HL-60/S4 treated with phorbol 12-myristate 13-acetate at 8.2 ng/mL for 4 days and 3 days (cell line): ENCODE data around the gene IFIT1B.
"Not testable (repeated sequence)": the region's sequence is repeated elsewhere in the genome, so short reads cannot be mapped to it uniquely, and the experiment has no call there.

Experiments
- in situ Hi-C: fragments of 300-500 bp; cut with MboI; formaldehyde crosslinking; loops from 2 replicates; pipeline ENCODE4 v1.15.0; 2022; ENCODE audit warnings: low sequenced_read_pairs

Gene IFIT1B

GRCh38 chr10:89348481-89348880, 29.4 kb upstream of the IFIT1B start:
- in situ Hi-C loops, result no loop called here

- in situ Hi-C loops, result no loop called here
These were observed 28.9 kb upstream of the IFIT1B start for GRCh38 chr10:89348975-89349374.

DNA sequence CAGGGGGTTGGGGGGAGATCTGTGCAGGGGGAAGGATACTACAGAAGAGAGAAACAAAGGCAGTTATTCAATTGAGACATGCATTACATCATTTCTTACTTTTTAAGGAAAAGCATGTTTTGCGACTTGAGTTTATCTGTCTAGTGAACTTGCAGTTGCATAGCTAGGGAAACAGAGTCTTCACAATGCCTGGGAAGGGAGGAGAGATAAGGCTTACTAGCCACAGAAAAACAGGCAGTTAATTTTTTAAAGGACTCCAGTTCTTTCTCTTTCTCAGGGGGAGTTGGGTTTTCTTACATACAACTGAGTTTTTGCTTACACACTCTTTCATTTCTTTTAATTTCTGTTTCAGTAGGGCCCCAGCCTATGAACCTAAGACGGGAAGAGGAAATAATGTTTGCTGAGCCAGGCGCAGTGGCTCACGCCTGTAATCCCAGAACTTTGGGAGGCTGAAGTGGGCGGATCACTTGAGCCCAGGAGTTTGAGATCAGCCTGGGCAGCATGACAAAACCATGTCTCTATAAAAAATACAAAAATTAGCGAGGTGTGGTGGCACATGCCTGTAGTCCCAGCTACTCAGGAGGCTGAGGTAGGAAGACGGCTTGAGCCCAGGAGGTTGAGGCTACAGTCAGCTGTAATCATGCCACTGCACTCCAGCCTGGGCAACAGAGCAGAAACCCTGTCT, 27.1 kb upstream of the IFIT1B start:
- in situ Hi-C loops, result not testable (repeated sequence)

- in situ Hi-C loops, result no loop called here
These were observed 26.5 kb upstream of the IFIT1B start for GRCh38 chr10:89351412-89351779.

GRCh38 chr10:89351780-89352597, 25.9 kb upstream of the IFIT1B start:
- in situ Hi-C loops, result no loop called here

- in situ Hi-C loops, result no loop called here
These were observed 25.1 kb upstream of the IFIT1B start for GRCh38 chr10:89352802-89353201.

DNA sequence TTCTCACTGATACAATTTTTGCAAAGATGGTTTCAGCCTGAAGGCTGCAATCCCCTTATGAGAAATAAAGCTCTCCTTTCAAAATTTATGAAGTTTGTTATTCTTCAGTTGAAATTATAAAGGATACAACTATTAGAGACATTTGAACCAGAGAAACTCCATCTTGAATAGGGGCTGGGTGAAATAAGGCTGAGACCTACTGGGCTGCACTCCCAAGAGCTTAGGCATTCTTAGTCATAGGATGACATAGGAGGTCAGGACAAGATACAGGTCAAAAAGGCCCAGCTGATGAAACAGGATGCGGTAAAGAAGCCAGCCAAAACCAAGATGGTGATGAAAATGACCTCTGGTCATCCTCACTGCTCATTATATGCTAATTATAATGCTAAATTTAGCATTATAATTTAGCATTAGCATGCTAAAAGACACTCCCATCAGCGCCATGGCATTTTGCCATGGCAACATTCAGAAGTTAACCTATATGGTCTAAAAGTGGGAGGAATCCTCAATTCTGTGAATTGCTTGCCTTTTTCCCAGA, 22.4 kb upstream of the IFIT1B start:
- in situ Hi-C loops, result no loop called here

DNA sequence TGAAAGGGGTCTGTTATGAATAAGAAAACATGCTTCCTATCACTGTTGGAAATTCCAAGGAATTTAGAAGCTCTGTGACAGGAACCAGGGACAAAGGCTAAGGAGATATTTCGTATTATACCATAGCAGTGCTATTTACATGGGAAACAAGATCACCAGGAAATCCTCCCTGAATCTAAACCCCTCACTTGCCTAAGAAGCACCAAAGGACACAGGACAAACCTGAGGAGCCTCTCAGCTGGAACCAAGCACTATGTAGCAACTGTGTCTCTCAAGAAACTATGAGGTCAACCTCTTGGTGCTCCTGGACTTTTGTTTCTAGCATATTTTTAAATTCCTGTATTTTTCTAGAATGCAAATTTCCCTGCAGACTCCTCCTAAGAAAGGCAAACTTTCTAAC, 20.8 kb upstream of the IFIT1B start:
- in situ Hi-C loops, result no loop called here

- in situ Hi-C loops, result no loop called here
These were observed 19.9 kb upstream of the IFIT1B start for GRCh38 chr10:89357975-89358374.

DNA sequence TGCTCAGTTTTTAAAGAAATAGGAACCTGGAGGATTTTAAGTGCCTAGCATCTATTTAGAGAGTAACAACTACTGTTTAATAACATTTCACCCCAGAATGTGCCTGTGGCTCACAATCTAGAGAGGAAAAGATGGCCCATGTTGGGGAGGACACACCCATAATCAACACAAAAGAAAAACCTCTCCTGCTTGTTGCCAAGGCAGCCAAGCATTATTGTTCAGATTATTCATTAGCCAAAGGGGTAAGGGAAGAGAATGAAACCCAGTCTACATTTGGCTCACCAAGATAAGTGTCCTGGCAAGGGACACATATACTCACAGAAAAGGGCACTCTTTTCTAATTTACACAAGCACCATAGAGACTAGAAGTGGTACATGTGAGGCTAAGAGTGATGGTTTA, 17.7 kb upstream of the IFIT1B start:
- in situ Hi-C loops, result no loop called here

- in situ Hi-C loops, result no loop called here
These were observed 14.9 kb upstream of the IFIT1B start for GRCh38 chr10:89362929-89363328.

DNA sequence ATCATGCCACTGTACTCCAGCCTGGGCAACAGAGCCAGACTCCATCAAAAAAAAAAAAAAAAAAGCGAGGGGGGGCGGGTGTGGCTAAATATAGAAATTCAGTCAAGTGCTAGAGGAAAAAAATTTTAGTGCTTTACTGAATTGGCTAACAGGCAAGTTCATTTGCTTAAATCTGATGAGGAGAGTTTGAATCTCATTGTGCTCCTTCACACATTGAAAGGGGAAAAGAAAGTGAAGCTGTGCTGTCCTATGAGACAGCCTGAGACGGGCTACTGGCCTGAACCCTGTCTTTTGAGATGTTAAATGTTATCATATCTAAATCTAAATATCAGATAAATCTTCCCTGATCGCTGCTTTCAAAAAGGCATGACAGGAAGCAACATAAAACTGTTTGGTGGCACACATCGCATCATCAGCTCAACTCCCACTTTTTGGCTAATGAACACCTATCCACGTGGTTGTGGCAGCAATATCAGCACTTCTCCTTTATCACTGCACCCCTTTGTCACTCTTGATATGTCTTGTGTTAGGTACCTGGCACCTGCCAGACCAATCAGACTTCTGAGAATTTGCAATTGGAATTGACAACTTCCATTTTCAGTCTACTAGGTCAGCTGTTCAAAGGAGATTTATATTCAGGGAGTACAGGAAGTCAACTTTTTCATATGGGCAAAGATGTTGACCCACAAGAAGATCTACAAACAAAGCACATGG, 14.0 kb upstream of the IFIT1B start:
- in situ Hi-C loops, result no loop called here

- in situ Hi-C loops, result no loop called here
These were observed 13.3 kb upstream of the IFIT1B start for GRCh38 chr10:89364531-89364930.

DNA sequence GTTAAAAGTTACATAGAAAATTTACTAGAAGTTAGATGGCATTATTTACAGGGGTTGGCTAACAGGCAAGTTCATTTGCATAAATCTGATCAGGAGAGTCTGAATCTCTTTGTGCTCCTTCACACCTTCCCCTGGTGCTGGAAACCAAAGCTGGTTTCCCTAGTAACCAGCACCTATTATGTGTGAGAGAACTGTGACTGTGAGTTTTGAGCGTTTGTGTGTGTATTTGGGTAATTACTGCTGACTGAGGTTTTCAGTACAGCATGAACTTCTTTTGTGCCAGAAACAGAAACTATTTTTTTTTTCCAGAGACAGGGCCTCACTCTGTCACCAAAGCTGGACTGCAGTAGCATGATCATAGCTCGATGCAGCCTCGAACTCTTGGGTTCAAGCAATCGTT, 10.3 kb upstream of the IFIT1B start:
- in situ Hi-C loops, result no loop called here

GRCh38 chr10:89368129-89368528, 9.7 kb upstream of the IFIT1B start:
- in situ Hi-C loops, result no loop called here

DNA sequence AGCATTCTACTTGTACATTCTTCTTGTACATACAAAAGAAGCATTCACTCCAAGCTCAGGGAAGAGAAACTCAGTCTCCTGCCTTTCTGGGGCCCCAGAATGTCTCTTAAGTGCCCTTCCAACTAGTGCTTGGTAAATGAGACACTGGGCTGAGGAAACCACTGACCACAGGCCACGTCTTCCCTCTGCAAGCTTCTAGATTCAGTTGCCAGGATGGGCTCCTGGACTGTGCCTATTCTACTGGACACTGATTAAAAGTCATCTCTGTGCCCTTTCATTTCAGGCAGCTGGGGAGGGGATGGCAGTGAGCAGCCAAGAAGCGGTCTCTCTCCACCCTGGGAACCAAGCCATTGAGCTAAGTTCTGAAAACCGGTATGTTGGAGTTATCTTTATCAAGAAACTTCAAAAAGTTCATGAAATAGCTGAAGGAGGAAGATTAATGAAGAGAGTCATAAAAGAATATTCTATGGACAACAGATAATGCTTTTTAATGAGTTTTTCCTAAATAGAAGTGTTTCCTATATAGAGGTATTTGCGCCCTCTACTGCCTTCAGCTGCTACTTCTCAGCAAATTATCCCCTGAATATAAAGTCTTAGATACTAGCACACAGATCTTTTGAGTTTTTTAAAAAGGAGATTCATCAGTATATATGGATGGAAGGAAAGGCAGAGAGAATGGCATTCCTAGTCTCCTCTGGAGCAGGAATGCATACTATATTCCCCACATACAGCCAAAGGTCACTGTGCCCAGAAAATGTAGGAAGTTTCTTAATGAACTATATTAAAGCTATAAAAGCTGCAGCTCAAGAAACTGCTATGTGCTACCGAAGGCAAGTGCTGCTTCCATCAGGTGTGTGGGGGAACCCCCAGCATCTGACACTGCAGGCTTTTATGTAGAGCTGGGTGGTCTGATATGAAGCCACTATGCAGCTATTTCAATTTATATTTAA, 8.4 kb upstream of the IFIT1B start:
- in situ Hi-C loops, result no loop called here

GRCh38 chr10:89371079-89371478, 6.8 kb upstream of the IFIT1B start:
- in situ Hi-C loops, result no loop called here

- in situ Hi-C loops, result no loop called here
These were observed 5.9 kb upstream of the IFIT1B start for GRCh38 chr10:89371987-89372386.

DNA sequence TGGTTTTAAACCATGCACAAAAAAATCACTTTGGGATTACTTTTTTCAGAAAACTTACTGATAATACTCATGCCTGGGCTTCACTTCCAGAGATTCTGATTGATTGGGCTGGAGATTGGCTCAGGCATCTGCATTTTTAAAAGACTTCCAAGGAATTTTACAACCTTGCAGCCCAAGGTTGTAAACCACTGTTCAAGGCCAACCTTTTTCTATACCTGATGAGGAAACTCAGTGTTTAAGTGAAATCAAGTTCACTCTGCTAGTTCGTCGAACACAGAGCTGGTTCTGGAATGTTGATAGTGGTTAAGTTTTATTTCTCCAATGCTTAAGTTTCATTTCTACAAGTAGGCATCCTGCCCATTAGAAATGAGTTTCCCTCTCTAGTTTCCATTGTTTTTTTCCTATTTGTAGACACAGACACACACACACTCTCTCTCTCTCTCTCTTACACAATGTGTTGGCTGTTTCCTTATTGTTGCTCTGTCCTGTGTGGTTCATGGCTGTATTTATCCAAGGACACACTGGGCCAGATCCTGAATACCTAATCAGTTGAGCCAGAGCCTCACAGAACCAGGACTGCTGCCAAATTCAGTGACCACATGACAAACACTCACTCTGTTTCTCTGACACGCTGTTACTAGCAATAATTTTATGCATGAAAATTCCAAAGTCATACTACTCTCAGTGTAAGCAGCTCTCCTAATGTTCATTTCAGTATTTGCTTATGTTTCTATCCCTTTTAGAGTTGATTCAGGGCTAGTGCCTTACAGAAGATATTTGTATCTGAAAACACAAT, 3.7 kb upstream of the IFIT1B start:
- in situ Hi-C loops, result no loop called here

DNA sequence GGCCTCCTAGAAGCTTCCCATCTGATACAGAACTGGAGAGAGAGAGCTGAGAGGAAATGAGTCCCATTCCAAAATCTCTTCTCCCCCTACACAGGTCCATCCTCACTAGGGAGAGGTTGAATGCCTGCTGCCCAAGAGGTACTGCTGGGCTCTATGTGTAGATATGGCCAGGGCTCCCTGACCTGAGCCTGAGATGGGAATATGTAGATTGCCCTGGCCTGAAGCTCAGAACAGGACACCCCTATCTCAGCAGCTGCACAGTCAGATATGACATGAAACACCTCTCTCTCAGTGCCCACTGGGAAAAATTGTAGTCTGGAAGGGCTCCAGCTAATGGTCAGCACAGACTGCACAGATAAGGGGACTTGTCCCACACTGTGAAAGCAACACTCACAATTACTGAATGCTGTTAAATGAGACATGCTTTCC, 3.1 kb upstream of the IFIT1B start:
- in situ Hi-C loops, result no loop called here
